K562 (cell line): ENCODE results near the gene DPY19L1.

Experiments
- EGR1 ChIP-seq: fragments of 450-650 bp; conservative IDR thresholded peaks from 2 replicates; pipeline ENCODE4 v1.6.1; 2017; ENCODE audit warnings: mild to moderate bottlenecking
- HDAC6 ChIP-seq: IDR thresholded peaks from 2 replicates; pipeline ENCODE4 v1.6.1; 2012; ENCODE audit warnings: low read depth, mild to moderate bottlenecking, control low read depth, inconsistent platforms, low read length, moderate library complexity
- SNIP1 ChIP-seq: fragments of 450-650 bp; IDR thresholded peaks from 2 replicates; pipeline ENCODE4 v1.7.1; 2017; ENCODE audit warnings: low read depth, mild to moderate bottlenecking
- TAF1 ChIP-seq: IDR thresholded peaks from 2 replicates; pipeline ENCODE4 v1.6.1; 2011; ENCODE audit warnings: mild to moderate bottlenecking, low read length, moderate library complexity; ENCODE audit not compliant: insufficient read depth, control insufficient read depth, severe bottlenecking; ENCODE audit errors: extremely low read depth
- TF ChIP-seq, protein P1 (sequence below), 3 experiments: IDR thresholded peaks in 2 of 3; conservative IDR thresholded peaks in 1 of 3; 2 replicates each; pipeline ENCODE4 v1.5.1; 2011 to 2012; ENCODE audit warnings: low read length in 3 of 3, mild to moderate bottlenecking in 3 of 3, control low read depth in 2 of 3, improper control_type of control experiment in 1 of 3, inconsistent platforms in 1 of 3, low read depth in 1 of 3, mixed read lengths in 1 of 3, moderate library complexity in 1 of 3; ENCODE audit not compliant: insufficient read depth in 2 of 3
- TF ChIP-seq, protein P2 (sequence below): fragments of 450-650 bp; IDR thresholded peaks from 2 replicates; pipeline ENCODE4 v1.6.1; 2016; ENCODE audit warnings: low read depth, mild to moderate bottlenecking, moderate library complexity

DNA sequence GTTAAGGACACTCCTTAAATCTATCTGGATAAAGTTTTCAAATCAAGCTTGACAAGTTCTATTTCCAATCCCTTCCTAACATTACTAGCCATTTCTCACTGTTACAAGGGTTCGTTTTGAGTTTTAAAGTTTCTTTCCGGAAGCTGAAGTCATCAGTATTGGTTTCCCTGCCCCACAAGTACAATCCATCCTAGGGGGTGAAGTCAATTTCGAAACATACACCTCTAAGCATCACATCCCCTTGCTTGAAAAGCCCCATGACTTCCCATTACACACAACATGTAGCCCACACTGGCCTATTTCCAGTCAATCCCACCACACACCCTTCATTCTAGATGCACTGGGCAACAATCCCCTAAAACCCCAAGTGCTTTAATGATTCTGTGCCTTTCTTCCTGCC is 13.0 kb downstream of the DPY19L1 start:
- TF ChIP-seq SNIP1: no peak
- TF ChIP-seq TAF1: no peak
- TF ChIP-seq, protein P1, sequence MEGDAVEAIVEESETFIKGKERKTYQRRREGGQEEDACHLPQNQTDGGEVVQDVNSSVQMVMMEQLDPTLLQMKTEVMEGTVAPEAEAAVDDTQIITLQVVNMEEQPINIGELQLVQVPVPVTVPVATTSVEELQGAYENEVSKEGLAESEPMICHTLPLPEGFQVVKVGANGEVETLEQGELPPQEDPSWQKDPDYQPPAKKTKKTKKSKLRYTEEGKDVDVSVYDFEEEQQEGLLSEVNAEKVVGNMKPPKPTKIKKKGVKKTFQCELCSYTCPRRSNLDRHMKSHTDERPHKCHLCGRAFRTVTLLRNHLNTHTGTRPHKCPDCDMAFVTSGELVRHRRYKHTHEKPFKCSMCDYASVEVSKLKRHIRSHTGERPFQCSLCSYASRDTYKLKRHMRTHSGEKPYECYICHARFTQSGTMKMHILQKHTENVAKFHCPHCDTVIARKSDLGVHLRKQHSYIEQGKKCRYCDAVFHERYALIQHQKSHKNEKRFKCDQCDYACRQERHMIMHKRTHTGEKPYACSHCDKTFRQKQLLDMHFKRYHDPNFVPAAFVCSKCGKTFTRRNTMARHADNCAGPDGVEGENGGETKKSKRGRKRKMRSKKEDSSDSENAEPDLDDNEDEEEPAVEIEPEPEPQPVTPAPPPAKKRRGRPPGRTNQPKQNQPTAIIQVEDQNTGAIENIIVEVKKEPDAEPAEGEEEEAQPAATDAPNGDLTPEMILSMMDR (IDR thresholded peaks at IDR 0.05 in 2 of 3, conservative IDR thresholded peaks at IDR 0.05 in 1 of 3; ENCODE audit: insufficient read depth in 2 of 3, low read depth in 1 of 3, low read length in 3 of 3): no peak
- TF ChIP-seq HDAC6: no peak
- TF ChIP-seq, protein P2, sequence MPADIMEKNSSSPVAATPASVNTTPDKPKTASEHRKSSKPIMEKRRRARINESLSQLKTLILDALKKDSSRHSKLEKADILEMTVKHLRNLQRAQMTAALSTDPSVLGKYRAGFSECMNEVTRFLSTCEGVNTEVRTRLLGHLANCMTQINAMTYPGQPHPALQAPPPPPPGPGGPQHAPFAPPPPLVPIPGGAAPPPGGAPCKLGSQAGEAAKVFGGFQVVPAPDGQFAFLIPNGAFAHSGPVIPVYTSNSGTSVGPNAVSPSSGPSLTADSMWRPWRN: no peak
- TF ChIP-seq EGR1: no peak
